Renal pelvis (tissue), 4 donors: ENCODE results near the gene CTR9. TPM values are rescaled to one million over a fixed set of nuclear protein-coding genes. Genes with fewer than 3 reads are reported as not detected.
A peak's percentile ranks its signal among the peaks of the same experiment; 100 is the strongest.

Source experiments
- DNase-seq: peaks from one replicate; pipeline ENCODE4 v3.0.0-alpha.2; 2013
- polyA plus RNA-seq, 3 donors: library from polyadenylated mRNA; unstranded; fragments of 120-200 nt; gene quantifications; one replicate each; pipeline ENCODE4 v1.2.1, GENCODE V29; 2013; ENCODE audit not compliant: insufficient read length in 3 of 3

CTR9 gene
- polyA plus RNA-seq, 3 donors: 59.4 to 75.2 (median 65.3) TPM

GRCh38 chr11:10777806-10778205, 26.8 kb downstream of the CTR9 start:
- DNase-seq: no peak

DNA sequence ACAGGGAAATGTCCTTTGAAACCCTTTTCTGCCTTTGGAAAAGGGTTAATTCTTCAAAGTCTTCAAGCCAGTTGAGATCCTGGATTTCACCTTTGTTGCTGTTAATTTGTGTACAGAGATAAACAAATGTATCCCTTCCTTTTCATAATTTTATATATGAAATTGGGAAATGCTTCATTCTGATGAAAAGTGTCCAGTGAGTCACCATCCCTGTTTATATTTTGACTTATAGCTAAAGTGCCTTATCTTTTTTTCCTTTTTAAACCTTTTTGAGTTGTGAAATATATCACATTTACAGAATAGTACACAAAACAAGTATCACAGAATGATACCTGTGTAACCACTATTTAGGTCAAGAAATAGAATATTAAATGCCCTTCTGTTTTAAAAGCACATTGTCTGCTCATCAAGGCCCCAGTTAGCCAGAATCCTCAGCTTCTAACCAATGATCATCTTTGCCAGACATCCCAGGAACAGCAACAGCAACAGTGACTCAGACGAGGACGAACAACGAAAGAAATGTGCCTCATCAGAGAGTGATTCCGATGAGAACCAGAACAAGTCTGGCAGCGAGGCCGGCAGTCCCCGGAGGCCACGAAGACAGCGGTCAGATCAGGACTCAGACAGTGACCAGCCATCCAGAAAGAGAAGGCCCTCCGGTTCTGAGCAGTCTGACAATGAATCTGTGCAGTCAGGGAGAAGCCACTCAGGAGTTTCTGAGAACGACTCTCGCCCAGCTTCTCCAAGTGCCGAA, 27.3 kb downstream of the CTR9 start:
- DNase-seq: no peak

GRCh38 chr11:10779086-10779485, 28.0 kb downstream of the CTR9 start:
- no peak for DNase-seq

DNA sequence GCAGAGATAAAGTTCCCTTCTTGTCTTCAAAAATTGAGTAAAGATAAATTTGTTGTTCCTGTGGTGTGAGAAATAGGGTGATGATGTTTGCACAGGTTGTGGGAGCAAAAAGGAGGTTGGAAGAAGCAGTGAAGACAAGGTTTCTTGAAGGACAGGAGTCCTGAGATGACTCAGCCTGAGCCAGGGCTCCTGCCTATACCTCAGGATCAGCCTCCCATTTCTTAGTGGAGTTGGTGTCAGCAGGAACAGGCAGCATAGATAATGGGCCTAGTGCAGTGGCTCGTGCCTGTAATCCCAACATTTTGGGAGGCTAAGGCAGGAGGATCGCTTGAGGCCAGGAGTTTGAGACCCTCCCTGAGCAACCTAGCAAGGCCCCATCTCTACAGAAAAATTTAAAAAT, 29.0 kb downstream of the CTR9 start:
- no peak for DNase-seq

GRCh38 chr11:10784232-10785145, 33.4 kb downstream of the CTR9 start:
- DNase-seq: no peak

DNA sequence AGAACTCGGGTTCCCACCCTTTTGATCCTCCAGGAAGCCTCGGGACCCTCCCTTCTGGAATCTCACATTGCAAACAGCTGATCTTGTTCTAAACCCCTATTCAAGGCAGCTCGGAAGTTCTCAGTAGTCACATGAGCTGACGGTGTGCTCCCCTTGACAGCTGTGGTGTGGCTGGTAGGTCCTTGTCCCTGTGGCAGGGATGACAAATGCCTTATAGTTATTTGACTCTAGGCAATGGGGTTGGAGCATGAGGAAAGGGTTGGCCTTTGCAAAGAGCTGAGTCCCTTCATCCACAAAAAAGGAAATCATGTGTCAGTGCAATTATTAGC, 34.1 kb downstream of the CTR9 start:
- no peak for DNase-seq

DNA sequence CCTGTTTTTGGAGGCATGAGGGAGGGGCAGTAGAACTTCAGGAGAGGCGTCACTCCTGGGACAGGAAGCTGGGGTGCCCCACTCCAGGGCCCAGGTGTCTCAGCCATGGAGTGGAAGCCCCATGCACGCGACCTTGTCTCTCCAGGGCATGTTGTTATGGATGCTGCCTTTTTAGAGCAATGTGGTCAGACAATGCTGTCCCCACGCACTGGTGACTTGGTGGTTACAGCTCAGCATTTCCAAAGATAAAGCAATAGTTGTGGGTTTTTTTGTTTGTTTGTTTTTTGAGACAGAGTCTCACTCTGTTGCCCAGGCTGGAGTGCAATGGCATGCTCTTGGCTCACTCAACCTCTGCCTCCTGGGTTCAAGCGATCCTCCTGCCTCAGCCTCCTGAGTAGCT, 35.4 kb downstream of the CTR9 start:
- no peak for DNase-seq

DNA sequence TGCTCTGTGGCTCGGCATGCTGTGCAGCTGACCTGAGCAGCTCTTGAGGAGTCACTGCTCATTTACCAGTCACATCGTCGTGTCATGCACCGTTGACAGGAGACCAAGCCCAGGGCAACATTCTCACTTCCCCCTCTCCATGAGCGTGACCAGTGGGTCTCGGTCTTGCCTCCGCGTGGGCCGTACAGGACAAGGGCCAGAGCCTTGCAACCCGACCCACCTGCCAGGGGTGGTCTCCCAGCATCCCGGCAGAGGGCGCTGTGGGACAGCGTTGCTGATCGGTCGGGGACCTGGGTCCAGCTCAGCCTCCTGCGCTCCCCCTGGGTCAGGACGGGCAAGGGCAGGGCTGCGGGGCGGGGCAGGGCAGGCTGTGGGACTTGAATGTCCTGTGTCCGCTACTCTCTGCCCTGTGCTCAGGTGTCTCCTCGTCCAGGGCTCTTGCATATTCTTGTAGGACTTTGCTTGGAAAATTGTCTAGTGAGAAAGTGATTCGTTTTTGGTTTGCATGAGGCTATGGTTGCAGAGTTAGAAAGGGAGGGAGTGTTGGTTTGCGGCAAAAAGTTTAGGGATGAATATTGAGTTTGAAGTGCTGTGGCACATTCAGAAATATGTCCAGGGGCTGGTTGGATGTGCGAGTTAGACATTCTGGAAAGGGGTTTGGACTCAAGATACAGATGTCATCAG, 41.5 kb downstream of the CTR9 start:
- DNase-seq: peak; percentile 77

- DNase-seq: no peak
These were observed 42.6 kb downstream of the CTR9 start for GRCh38 chr11:10793470-10794255.

GRCh38 chr11:10796191-10796590, 45.1 kb downstream of the CTR9 start:
- no peak for DNase-seq

DNA sequence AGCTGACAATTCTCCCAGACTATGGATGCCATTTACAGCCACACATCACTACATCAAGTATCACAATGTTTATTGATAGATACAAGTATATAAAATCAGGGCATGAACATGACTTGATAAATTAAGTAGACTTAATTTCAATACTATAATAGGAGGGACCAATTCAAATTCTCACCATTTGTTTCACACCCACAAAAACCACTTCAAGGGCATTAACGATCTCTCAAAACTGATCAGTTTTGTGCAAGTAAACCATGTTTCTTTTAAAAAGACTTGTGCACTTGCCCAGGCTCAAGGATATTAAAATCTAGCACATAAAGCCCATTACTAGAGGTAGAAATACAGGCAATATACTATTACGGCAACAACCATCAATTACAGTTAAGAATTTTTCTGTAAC, 46.0 kb downstream of the CTR9 start:
- no peak for DNase-seq

GRCh38 chr11:10797531-10797930, 46.5 kb downstream of the CTR9 start:
- DNase-seq: no peak

- no peak for DNase-seq
These were observed 47.4 kb downstream of the CTR9 start for GRCh38 chr11:10798330-10798928.

DNA sequence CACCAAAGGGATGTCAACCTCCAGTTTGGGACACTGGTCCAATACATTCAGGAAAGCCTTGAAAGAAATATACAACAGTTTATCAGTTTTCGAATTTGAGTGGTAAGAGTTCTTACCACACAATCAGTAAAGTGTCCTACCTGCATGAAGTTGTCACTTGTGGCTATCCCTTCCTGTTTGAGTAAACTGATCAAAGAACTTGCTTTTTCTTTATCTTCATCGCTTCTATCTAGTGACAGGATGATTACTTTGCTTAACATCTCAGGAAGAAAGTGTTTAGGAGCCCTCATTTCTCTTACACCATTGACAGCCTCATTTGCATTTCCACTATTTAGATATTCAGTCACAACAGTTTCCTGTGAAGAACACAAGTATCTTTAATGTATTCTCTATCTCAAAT, 49.2 kb downstream of the CTR9 start:
- no peak for DNase-seq

DNA sequence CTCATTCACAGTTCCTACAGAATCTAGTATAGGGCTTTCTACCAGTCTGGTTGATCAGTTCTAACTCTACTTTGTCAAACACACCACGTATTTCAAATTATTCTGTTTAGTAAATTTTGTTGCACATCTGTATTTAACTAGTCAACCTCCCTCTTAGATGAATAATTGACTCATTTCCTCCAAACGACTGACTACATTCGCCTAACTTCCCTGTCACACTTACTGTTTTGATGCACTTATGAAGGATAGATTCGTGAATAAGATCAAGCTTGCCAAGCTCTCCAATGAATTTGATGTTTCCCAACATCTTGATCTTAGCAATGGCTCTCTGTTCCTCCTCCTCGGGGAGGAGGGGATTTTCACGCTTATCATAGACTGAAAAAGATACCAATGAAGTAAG, 52.6 kb downstream of the CTR9 start:
- DNase-seq: no peak

GRCh38 chr11:10805741-10806140, 54.7 kb downstream of the CTR9 start:
- DNase-seq: no peak

DNA sequence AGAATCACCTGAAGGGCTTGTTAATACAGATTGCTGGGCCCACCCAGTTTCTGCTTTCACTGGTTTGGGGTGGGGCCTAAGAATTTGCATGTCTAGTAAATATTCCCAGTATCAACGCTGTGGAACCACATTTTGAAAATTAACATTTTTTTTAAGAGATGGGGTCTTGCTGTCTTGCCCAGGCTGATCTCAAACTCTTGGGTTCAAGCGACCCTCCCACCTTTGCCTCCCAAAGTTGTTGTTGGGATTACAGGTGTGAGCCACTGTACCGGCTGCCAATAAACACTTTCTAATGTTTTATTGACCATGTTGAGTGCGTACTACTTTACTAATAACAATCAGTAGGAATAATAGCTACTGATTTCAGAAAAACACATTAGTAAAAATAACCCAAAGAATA, 55.2 kb downstream of the CTR9 start:
- no peak for DNase-seq

- DNase-seq: peak; percentile 38
These were observed 56.6 kb downstream of the CTR9 start for GRCh38 chr11:10807493-10808234.

DNA sequence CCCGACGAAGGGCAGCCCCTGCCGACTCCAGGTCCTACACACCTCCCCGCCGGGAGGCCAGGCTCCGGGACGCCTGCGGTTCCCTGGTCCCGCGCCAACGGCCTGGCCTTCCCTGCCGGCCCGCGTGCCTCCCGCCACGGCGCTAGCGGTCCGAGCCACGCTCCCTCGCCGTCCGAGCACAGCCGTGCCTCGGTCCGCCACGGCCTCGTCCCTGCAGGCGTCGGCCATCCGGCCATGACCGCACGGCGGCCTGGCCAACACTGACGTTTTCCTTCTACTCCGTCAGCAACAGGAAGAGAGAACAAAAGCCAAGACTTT, 57.1 kb downstream of the CTR9 start:
- DNase-seq: no peak

DNA sequence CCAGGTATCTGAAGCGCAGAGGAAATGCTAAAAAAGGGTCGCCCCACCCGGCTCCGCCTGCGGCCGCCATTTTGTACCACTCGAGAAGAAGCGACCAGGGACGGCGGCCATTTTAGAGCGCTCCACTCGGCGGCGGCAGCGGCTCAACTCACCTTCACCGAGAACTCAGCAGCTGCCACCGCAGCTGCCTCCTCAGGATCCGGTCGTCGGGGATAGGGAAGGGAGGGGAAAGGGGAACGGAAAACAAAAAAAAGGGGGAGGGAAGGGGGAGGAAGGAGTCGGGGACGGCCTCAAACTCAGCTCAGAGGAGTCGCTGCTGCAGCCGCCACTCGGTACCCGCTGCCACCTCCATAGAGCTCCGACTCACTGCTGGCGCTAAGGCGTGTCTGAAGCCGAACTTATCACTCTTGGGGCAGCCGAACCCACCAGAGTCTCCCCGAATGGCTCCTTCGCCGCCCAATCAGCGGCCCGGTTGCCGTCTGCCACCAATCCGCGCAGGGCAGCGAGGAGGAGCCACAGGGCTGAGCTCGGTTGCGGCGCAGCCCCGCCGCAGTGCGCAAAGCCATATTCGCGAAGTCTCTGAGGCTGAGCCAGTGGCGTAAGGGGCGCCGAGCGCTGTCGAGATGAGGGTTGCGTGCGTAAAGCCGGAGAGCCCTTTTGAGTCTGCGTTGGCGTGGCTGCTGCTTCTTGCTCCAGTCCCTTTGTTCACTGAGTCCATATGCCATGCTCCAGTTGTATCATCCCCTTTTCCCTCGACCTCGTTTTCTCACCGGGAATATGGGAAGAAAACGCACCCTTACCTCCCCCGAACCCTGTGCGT, 57.7 kb downstream of the CTR9 start, which contains the start of gene EIF4G2:
Gene EIF4G2, minus strand, starts transcription at position 374 of the 820 bp plus-strand sequence.
- peak; percentile 98 for DNase-seq
